GM19467 (cell line): ENCODE results near the gene SRL.

Source experiments
- ATAC-seq: cut with Tn5 transposase; IDR thresholded peaks from one replicate; pipeline ENCODE4 v1.9.1; 2021; ENCODE audit warnings: mild to moderate bottlenecking, moderate library complexity; ENCODE audit not compliant: unreplicated experiment

SRL gene

DNA sequence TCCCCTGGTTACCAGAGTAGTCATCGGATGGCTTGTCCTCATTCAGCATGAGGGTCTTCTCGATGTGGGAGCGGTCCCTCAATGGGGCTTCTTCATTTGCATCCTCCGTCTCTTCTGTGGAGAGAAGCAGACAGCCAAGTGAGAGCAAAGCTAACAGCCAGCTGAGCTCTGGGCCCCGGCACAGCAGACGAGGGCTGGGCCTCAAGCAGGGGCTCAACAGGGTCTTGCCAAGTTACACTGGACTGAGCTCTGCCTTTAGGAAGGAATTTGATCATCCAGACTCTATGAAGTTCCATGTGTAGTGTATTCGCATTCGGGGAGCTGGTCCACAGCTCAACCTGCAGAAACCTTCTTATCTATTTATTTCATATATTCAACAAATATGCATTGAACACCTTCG lies 37.4 kb downstream of the SRL start:
- ATAC-seq, result no peak

DNA sequence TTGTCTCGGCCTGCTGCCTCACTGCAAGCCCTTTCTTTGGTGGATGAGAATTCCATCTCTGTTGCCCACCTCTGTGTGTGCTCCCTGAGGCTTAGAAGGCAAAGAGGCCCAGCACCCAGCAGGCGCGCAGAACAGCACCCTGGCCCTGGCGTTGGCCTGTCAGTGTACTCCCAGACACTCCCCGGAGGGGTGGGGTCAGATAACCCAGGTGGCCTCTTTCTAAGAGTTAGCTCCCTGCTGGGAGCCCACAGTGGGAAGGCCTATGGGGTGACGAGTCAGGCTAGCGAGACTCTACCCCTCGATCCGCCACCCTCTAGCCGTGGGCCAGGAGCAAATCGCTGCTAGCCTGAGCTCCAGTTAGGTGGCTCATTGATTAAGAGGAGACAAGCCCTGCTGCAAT lies 38.1 kb downstream of the SRL start:
- no peak for ATAC-seq

DNA sequence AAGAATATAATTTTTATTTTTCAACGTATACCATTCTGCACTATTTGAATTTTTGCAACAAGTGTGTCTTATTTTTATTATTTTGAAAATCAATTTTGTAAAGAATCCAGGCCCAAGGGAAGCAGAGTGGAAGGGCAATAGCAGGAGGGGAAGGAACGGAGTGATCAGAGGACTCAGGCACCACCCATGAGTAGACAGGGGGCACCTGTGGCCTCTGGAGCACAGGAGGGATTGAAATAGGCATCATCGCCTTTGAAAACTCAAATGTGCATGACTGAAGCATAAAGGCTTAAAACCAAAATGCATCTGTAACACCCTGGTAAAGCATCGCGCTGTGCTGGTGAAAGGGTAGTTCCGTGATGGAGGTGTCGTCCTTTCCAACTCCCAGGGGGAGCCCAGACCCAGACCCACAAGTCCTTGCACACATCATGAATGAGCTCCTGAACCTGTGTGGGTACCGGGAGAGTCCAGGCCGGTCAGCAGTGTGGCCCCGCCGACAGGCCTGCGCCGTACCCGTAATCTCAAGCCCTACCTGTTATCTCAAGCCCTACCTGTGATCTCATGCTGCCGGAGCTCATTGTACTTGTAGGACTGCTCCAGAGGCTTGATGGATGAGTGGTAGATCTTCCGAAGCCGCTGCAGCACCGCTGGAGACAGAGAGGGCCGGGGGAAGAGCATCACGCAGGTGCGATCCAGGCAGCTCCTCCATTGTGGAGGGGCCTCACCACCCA lies 39.1 kb downstream of the SRL start:
- no peak for ATAC-seq

GRCh38 chr16:4200781-4201137 lies 41.1 kb downstream of the SRL start:
- no peak for ATAC-seq

DNA sequence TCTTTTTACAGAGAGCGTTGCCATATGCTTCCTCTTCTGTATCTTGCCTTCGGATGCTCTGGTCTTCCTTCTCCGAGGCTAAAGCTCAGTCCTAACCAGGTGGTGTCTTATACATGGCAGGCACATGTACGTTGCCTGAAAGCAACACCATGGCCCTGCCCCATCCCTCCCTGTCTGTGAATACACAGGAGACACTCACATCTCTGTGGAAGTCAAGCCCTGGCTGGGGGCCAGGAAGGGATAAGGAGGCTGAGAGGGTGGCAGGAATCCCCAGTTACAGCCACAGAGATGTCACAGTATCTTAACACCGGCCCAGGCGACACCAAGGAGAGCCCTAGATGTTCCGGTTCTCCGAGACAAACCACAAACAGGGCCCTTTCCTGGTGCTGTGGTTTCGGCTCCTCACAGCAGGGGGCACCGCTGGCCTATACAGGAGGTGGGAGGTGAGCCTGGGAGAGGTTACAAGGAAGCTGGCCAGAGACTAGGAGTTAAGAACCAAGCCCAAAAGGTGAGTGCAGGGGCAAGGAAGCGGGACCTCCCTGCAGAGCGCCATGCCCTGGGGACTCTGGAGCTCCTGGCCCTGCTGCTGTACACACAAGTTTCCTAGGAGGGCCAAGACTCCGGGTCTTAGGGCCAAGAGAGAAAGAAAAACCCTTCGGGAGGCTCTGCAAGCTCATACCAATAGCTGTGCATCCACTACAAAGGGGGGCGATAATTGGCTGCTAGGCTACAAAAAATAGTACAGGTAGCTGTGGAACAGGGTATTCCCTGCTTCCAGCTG lies 41.7 kb downstream of the SRL start:
- ATAC-seq, result no peak

DNA sequence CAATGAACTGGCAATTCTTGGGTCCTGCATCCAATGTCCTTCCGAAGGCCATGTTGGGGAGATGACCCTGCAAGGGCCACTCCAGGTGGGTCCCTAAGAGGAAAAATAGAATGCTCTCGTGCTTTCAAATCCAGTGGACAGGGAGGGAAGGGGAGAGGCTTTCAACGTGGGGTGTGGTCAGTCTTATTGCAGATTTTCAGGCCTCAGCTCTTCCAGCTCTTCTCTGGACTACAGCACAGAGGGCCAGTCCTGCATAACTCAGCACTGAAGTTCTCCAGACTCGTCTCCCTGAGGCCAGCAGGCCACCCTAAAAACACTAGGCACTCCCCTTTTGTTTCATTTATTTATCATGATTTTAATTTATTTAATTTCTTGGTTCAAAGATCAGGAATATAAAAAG lies 43.1 kb downstream of the SRL start:
- no peak for ATAC-seq

GRCh38 chr16:4194661-4195060 lies 47.2 kb downstream of the SRL start:
- no peak for ATAC-seq

DNA sequence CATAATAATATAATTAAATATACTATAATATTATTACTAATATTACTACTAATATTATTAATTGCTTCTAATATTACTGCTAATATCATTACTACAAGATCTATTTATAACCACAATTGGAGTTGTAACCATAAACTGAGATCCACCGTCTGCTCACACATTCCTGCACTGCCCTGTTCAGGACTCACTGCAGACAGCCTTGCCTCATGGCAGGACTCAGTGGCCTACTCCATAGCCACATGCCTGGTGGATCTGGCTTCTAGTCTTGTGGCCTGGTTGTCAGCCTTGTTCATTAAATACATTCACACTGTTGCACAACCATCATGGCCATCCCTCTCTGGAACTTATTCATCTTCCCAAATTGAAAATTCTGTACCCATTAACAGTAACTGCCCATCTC lies 48.0 kb downstream of the SRL start:
- no peak for ATAC-seq

DNA sequence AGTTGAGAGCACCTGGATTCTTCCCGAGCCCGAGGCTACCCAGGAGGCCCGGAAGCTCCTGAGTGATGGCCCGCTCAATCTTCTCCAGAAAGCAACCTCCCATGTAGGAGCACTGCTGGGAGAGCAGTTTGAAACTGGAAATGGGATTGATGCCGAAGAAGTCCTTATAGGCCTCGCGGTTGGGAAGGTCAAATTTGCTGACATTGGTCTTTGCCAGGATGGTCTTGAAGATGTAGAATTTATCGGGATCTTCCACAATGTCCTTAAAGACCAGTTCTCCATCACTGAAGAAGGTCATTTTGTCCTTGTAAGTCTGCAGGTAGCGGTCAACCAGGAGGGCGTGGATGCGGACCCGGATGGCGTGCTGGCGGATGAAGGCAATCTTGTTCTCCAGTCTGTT lies 49.7 kb downstream of the SRL start:
- no peak for ATAC-seq

GRCh38 chr16:4190712-4191333 lies 51.1 kb downstream of the SRL start:
- ATAC-seq, result no peak

DNA sequence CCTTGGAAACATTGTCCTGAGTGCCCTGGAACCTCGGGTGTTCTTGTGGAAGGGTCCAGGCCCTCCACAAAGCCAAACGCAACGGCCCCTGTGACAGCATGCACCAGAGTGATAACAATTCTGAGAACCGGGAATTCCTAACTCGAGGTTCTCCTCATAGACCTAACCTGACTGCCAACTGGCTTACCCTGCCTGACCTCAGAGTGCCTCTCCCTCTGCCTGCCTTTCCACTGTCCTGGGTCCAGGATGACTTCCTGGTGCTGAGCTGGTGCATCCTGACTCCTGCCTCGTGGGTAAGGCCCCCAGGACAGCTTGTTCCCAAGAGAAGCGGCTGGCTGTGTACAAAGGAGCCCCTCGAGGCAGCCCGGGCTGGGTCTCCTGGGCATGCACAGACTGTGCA lies 51.8 kb downstream of the SRL start:
- no peak for ATAC-seq

DNA sequence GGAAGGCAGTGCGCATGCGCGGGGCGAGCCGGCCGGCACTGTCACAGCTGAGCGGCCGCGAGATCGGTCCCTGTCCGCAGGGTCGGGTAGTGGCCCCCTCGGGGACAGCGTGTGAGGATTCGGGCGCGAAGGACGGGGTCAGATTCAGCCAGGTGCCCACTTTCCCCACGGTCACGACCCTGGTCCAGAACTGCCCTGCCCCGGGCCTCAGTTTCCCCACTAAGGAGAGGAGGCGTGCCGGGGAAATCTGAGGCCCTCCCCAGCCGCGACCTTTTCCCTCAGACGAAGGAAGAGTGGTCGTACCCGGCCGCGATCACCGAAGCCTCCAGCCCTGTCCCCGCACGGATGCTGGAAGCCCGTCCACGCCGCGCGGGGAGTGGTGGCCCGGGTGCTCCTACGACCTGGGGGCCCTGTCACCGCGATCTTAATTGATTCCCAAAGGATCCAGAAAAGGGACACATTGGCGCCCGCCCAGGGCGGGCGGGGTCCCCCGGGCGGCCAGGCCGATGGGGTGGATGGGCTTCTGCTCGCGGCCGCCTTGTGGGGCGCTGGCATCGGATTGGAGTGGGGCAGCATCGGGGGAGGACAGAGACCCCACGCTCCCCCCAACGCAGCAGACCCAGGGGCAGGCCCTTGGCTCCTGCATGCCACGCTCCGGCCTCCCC lies 57.7 kb downstream of the SRL start:
- no peak for ATAC-seq

DNA sequence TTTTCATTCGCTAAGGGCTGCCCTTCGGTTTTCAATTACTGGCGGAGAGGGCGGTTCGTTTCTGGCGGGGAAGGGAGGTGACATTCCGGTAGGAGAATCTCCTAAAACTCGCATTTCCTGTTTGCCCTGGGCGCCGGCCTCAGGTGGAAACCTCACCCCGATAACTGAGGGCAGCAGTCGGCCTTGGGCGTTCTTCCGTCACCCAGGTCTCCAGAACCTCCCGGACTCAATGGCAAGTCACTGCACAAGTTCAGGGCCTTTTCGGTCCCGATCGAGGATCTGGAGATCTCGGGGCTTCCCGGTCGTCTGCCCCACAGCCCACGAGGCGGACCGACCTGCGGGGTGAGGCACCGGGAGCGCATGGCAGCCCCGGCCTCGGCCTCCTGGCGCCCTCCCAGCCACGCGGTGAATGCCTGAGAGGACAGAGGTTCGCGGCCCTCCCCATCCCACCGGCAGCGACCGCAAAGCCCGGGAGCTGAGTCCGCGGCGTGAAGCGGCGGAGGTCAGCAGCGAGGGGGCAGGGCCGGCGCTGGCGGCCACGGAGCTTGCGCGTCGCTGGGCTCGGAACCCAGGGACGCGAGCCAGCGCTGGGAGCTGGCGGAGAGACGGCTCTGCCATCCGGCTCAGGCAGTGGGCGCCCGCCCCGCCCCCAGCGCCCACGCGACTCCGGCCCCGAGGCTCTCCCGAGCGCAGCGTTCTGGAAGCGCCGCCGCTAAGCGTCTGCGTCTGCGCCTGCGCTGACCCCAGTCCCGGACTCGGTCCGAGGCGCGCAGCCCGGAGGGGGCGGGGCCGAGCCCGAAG lies 58.4 kb downstream of the SRL start:
- ATAC-seq, result peak; percentile 89

GRCh38 chr16:4182581-4183236 lies 59.2 kb downstream of the SRL start:
- ATAC-seq, result peak; percentile 16

- no peak for ATAC-seq
These were observed 61.4 kb downstream of the SRL start for GRCh38 chr16:4180511-4180910.

- no peak for ATAC-seq
These were observed 62.1 kb downstream of the SRL start for GRCh38 chr16:4179763-4180260.

DNA sequence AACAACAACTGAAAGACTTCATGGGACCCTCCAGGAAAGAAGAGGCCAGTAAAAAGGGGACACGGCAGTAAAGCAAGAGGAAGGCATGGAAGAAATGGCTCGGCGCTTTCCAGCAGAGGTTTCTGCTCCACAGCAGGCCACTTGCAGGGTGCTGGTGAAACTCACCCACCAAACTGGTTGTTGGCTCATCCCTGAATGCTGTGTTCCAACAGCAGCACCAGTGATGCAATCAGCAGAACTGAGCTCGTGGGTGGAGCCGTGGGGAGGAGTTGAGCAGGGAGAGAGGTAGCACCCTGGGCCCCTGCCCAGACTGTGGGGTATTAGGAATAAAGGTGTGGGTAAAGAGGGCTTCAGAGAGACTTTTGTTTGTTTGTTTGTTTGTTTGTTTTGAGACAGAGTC lies 62.9 kb downstream of the SRL start:
- ATAC-seq, result no peak

GRCh38 chr16:4178468-4179010 lies 63.3 kb downstream of the SRL start:
- ATAC-seq, result no peak

- ATAC-seq, result no peak
These were observed 64.9 kb downstream of the SRL start for GRCh38 chr16:4176906-4177417.

DNA sequence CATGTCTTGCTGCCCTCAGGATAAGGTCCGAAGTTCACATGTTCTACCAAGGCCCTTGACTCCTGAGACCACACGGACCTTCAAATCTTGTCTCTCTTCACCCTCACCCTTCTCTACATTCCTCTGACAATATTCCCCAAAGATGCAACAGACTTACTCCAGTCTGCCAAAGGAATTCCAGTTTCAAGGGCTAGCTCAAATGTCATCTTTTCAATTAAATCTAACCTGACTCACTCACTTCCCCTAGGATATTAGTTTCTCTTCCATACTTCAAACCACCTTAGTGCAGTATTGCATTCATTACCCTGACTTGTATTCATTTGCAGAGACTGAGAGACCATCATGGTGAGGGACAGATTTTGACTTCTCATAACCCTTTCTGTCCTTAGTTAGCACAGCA lies 66.0 kb downstream of the SRL start:
- ATAC-seq, result no peak
